Left renal pelvis (tissue), 4 donors: ENCODE measurements around the gene IGIP. TPM values are rescaled to one million over a fixed set of nuclear protein-coding genes. Genes with fewer than 3 reads are reported as not detected.

Experiments used
- DNase-seq, 4 donors: peaks; one replicate each; pipeline ENCODE4 v3.0.0-alpha.2; 2013; ENCODE audit warnings: low read depth in 4 of 4, low spot score in 3 of 4
- polyA plus RNA-seq, 4 donors: library from polyadenylated mRNA; unstranded; fragments of 120-200 nt; gene quantifications; one replicate each; pipeline ENCODE4 v1.2.1, GENCODE V29; 2013; ENCODE audit not compliant: insufficient read length in 4 of 4

The IGIP gene
- polyA plus RNA-seq, 4 donors: 7.2 to 8.6 (median 8.3) TPM

- no peak for DNase-seq
These were observed 14.5 kb upstream of the IGIP start for GRCh38 chr5:140111011-140111858.

GRCh38 chr5:140111859-140112551 is 13.7 kb upstream of the IGIP start:
- DNase-seq: no peak

GRCh38 chr5:140112685-140113179 is 13.0 kb upstream of the IGIP start:
- DNase-seq: no peak

- peak in 1 of 4 donors; percentile 33 for DNase-seq
These were observed 12.5 kb upstream of the IGIP start for GRCh38 chr5:140113180-140113698.

- peak in 3 of 4 donors; percentile 80 to 86 (median 85) for DNase-seq
These were observed 12.0 kb upstream of the IGIP start, which contains the start of gene PURA for GRCh38 chr5:140113699-140114263. PURA (plus strand) TSS chr5:140114109; CDS start chr5:140114182, 73 bp downstream.

- DNase-seq: peak in 1 of 4 donors; percentile 48
These were observed 11.2 kb upstream of the IGIP start for GRCh38 chr5:140114341-140115185.

GRCh38 chr5:140115186-140115500 is 10.6 kb upstream of the IGIP start:
- no peak for DNase-seq

GRCh38 chr5:140116716-140117115 is 9.0 kb upstream of the IGIP start:
- no peak for DNase-seq

GRCh38 chr5:140117523-140117922 is 8.2 kb upstream of the IGIP start:
- no peak for DNase-seq

GRCh38 chr5:140118302-140118936 is 7.3 kb upstream of the IGIP start:
- DNase-seq: no peak

- DNase-seq: no peak
These were observed 727 bp downstream of the IGIP start for GRCh38 chr5:140126315-140127012.

- no peak for DNase-seq
These were observed 2.6 kb downstream of the IGIP start for GRCh38 chr5:140128376-140128775.

- no peak for DNase-seq
These were observed 5.4 kb downstream of the IGIP start for GRCh38 chr5:140130949-140131733.

GRCh38 chr5:140131967-140132409 is 6.3 kb downstream of the IGIP start:
- DNase-seq: no peak

GRCh38 chr5:140133514-140134167 is 7.9 kb downstream of the IGIP start:
- no peak for DNase-seq

GRCh38 chr5:140134277-140134935 is 8.7 kb downstream of the IGIP start:
- DNase-seq: no peak

GRCh38 chr5:140135127-140135526 is 9.4 kb downstream of the IGIP start:
- DNase-seq: no peak
